ENCODE measurements around the gene BRD7.

DNA sequence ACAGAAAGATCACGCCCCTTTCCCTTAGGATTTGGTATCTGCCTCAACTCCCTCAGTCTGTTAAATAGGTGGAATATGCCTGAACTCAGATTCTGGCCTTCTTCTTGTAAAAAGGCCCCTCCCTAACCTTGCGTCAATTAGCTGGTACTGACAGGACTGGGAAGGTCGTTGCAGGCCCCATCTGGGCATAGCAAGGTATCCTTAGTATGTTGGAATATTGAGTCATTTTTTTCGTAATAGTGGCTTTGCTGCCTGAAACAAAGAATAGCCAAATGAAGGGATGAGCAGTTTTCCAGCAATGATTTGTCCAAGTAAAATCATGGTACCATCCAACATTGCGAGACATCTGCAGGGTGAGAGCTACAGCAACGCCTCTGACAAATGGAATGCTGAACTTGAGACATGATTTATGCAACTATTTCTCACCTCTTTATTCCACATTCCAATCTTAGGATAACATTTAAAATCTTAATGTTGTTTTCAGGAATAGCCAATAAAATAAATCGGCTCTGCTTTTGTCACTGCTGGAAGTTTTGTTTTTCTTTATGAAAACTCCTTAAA, 39.3 kb upstream of the BRD7 start:
- TF ChIP-seq CTCF (IDR thresholded peaks at IDR 0.05; ENCODE audit: poor library complexity), result no peak
- no peak for TF ChIP-seq EZH2 (IDR thresholded peaks at IDR 0.05; ENCODE audit: borderline replicate concordance)
- TF ChIP-seq EZH2phosphoT487 (IDR thresholded peaks at IDR 0.05; ENCODE audit: low read depth, severe bottlenecking, unreplicated experiment), result no peak
